PC-3 (cell line): ENCODE measurements around the gene KCNQ5. TPM values are rescaled to one million over a fixed set of nuclear protein-coding genes. Genes with fewer than 3 reads are reported as not detected.

Experiments used
- ATAC-seq: fragments of 200-7000 bp; cut with Tn5 transposase; 2 replicates; pipeline ENCODE4 v1.9.1; 2020; ENCODE audit warnings: mild to moderate bottlenecking, moderate library complexity
- BruUV-seq: library from RNA; stranded (reverse); fragments of 400-500 nt; replicated peaks from 2 replicates; lab custom pipeline; 2021; lab: Mats Ljungman, UMichigan
- CTCF ChIA-PET: fragments of 300-600 bp; sonication (Branson Sonifier 250); formaldehyde crosslinking; loops from one replicate; lab custom pipeline; 2022; ENCODE audit warnings: antibody characterized with exemption; lab: Charles Lee
- POLR2A ChIA-PET: fragments of 300-600 bp; sonication (Branson Sonifier 250); formaldehyde crosslinking; loops from one replicate; lab custom pipeline; 2022; ENCODE audit warnings: antibody characterized with exemption; ENCODE audit not compliant: unreplicated experiment; lab: Charles Lee
- DNase-seq: peaks from one replicate; pipeline ENCODE4 v3.0.0-alpha.2; 2015
- H2AFZ ChIP-seq: fragments of 300-600 bp; sonication (generic); 2 replicates; pipeline ENCODE4 v1.6.0; 2016; ENCODE audit warnings: antibody characterized with exemption, low read length
- H3F3A ChIP-seq: fragments of 300-600 bp; sonication (generic); one replicate; pipeline ENCODE4 v1.6.0; 2017; ENCODE audit warnings: antibody characterized with exemption, low read length, control low read depth, mild to moderate bottlenecking; ENCODE audit not compliant: unreplicated experiment
- H3K27ac ChIP-seq: fragments of 300-600 bp; sonication (generic); 2 replicates; pipeline ENCODE4 v1.5.1; 2016; ENCODE audit warnings: mild to moderate bottlenecking, low read length
- H3K27me3 ChIP-seq: fragments of 300-600 bp; sonication (generic); 2 replicates; pipeline ENCODE4 v1.6.1; 2016; ENCODE audit warnings: low read length, mixed read lengths
- H3K36me3 ChIP-seq: fragments of 300-600 bp; sonication (generic); 2 replicates; pipeline ENCODE4 v1.6.1; 2016; ENCODE audit warnings: low read depth, mixed run types, low read length, mixed read lengths
- H3K4me1 ChIP-seq: fragments of 300-600 bp; sonication (generic); 2 replicates; pipeline ENCODE4 v1.5.1; 2016; ENCODE audit warnings: low read length; ENCODE audit not compliant: insufficient read depth
- H3K4me2 ChIP-seq: fragments of 300-600 bp; sonication (generic); 2 replicates; pipeline ENCODE4 v1.6.0; 2016; ENCODE audit warnings: low read length
- H3K4me3 ChIP-seq: fragments of 300-600 bp; sonication (generic); 2 replicates; pipeline ENCODE4 v1.5.1; 2016; ENCODE audit warnings: mild to moderate bottlenecking, low read length, mixed read lengths
- H3K79me2 ChIP-seq: fragments of 300-600 bp; sonication (generic); 2 replicates; pipeline ENCODE4 v1.6.1; 2017; ENCODE audit warnings: low read length, mixed read lengths
- H3K9ac ChIP-seq: fragments of 300-600 bp; sonication (generic); 2 replicates; pipeline ENCODE4 v1.6.0; 2016; ENCODE audit warnings: mild to moderate bottlenecking, low read length
- H3K9me2 ChIP-seq: fragments of 300-600 bp; sonication (generic); replicated peaks from 2 replicates; pipeline ENCODE4 v1.6.1; 2016; ENCODE audit warnings: mixed run types, low read length, mixed read lengths
- H3K9me3 ChIP-seq: fragments of 300-600 bp; sonication (generic); 2 replicates; pipeline ENCODE4 v1.6.1; 2016; ENCODE audit warnings: low read length, mixed read lengths
- H4K20me1 ChIP-seq: fragments of 300-600 bp; sonication (generic); 2 replicates; pipeline ENCODE4 v1.6.1; 2016; ENCODE audit warnings: low read length, mixed read lengths
- EZH2 ChIP-seq: fragments of 300-600 bp; sonication (generic); IDR thresholded peaks from one replicate; pipeline ENCODE4 v1.6.1; 2017; ENCODE audit warnings: antibody characterized with exemption, mild to moderate bottlenecking, low read length; ENCODE audit not compliant: unreplicated experiment
- EZH2phosphoT487 ChIP-seq: fragments of 300-600 bp; sonication (generic); IDR thresholded peaks from 2 replicates; pipeline ENCODE4 v1.6.1; 2018; ENCODE audit warnings: mild to moderate bottlenecking, antibody characterized with exemption, low read length, borderline replicate concordance
- intact Hi-C: fragments of 100-400 bp; cut with micrococcal nuclease; formaldehyde crosslinking; loops from 2 replicates; pipeline ENCODE4 v1.9.0; 2023
- total RNA-seq: library from RNA; depleted of rRNA; stranded (reverse); fragments of >200 nt; gene quantifications from 2 replicates; pipeline ENCODE4 v1.2.3, GENCODE V29; 2014
- TF ChIP-seq, protein P1 (sequence below): fragments of 300-600 bp; sonication (generic); conservative IDR thresholded peaks from 2 replicates; pipeline ENCODE4 v1.5.1; 2017; ENCODE audit warnings: antibody characterized with exemption, low read depth, mild to moderate bottlenecking, low read length

Gene KCNQ5
- total RNA-seq, 1 experiment from 2014 or later = not detected

DNA sequence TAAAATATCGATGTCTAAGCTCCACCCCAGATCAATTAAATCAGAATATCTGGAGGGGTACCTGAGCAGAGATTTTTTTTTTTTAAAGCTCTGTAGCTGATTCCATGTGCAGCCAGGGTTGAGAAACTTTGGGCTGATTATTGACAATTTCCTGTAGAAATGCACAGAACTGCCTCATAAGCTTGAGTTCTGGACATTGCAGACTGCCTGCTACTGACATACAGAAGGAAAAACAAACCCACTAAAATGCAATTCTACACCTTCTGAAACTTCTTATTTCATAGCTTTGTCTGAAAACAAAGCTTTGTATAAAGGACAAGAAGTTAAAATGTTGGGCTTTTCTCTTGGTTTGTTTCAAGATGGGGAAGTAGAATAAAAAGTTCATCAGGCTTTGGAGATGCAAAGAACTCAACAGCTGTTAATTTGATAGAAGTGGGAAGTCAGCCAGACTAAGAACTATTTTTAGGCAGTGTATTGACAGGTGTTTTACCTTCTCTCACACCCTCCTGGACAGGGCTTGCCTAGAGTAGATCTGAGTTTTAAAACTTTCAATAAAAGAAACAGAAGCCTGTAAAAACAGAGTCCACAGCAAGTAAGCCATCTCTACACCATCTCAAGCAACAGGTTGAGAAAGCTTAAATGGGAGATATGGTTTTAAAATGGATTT lies 147.7 kb downstream of the KCNQ5 start:
- H3K4me3 ChIP-seq = no peak overlapping the region
- H3K9me2 ChIP-seq = no peaks in the 10 kb centered on the region
- intact Hi-C loops = no loop called here
- H3K27me3 ChIP-seq = no peaks in the 10 kb centered on the region
- H3F3A ChIP-seq = no peaks in the 10 kb centered on the region
- no peak overlapping the region for H3K4me2 ChIP-seq
- H3K36me3 ChIP-seq = no peaks in the 10 kb centered on the region
- H3K79me2 ChIP-seq = no peaks in the 10 kb centered on the region
- no TSS peak for BruUV-seq
- CTCF ChIA-PET = no interaction called here
- H2AFZ ChIP-seq = no peak overlapping the region
- POLR2A ChIA-PET = no interaction called here
- DNase-seq (no peak), ATAC-seq (no peak)
- no peak overlapping the region for H3K9ac ChIP-seq
- no peak overlapping the region for H3K27ac ChIP-seq
- H3K9me3 ChIP-seq = no peaks in the 10 kb centered on the region
- TF ChIP-seq, protein P1, sequence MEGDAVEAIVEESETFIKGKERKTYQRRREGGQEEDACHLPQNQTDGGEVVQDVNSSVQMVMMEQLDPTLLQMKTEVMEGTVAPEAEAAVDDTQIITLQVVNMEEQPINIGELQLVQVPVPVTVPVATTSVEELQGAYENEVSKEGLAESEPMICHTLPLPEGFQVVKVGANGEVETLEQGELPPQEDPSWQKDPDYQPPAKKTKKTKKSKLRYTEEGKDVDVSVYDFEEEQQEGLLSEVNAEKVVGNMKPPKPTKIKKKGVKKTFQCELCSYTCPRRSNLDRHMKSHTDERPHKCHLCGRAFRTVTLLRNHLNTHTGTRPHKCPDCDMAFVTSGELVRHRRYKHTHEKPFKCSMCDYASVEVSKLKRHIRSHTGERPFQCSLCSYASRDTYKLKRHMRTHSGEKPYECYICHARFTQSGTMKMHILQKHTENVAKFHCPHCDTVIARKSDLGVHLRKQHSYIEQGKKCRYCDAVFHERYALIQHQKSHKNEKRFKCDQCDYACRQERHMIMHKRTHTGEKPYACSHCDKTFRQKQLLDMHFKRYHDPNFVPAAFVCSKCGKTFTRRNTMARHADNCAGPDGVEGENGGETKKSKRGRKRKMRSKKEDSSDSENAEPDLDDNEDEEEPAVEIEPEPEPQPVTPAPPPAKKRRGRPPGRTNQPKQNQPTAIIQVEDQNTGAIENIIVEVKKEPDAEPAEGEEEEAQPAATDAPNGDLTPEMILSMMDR = no peak
- TF ChIP-seq EZH2phosphoT487 (no peak), EZH2 (no peak)
- H3K4me1 ChIP-seq = no peaks in the 10 kb centered on the region
- H4K20me1 ChIP-seq = no peaks in the 10 kb centered on the region

DNA sequence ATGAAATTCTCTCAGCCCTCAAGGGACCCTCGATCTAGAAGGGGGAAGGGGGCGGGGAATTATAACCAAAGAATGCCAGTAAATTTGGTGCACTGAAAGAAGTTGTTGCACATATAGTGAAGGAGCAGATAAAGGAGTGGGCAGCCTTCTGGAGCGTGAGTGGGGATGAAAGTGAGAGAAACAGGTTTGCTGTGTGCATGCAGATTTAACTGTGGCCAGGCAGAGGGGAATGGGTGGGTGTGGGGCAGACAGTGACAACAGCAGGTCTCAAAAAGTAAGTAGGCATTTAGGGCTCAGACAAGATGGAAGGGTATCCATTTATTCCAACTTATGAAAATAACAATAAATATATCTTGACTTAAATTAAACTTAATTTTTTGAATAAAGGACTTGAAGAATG lies 149.1 kb downstream of the KCNQ5 start:
- Histone ChIP-seq H3F3A (no peaks in the 10 kb centered on the region), H3K9me2 (no peaks in the 10 kb centered on the region), H3K27ac (no peak overlapping the region), H3K27me3 (no peaks in the 10 kb centered on the region), H3K9ac (no peak overlapping the region), H3K4me3 (no peak overlapping the region), H2AFZ (no peak overlapping the region), H3K4me1 (no peaks in the 10 kb centered on the region), H3K36me3 (no peaks in the 10 kb centered on the region), H3K79me2 (no peaks in the 10 kb centered on the region), H3K9me3 (no peaks in the 10 kb centered on the region), H4K20me1 (no peaks in the 10 kb centered on the region), H3K4me2 (no peak overlapping the region)
- DNase-seq (no peak), ATAC-seq (no peak)
- POLR2A ChIA-PET = no interaction called here
- TF ChIP-seq, protein P1 = no peak
- TF ChIP-seq EZH2phosphoT487 (no peak), EZH2 (no peak)
- no TSS peak for BruUV-seq
- intact Hi-C loops = no loop called here
- CTCF ChIA-PET = no interaction called here

DNA sequence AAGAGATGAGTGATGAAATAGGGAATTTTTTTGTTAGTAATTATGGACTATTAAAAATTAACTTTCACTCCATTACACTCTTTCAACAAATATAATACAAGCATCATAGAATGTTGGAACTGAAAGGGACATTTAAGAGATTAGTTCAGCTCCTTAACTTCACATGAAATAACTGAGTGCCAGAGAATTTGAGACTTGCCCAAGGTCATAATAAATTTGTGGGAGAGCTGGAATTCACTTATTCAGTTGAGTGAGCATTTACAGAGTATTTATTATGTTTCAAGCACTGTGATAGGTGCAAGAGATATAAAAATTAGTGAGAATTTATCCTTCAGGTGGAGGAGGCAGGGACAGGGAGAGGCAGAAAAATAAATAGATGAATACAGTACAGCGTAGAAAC lies 154.6 kb downstream of the KCNQ5 start:
- DNase-seq = no peak
- Histone ChIP-seq H3K79me2 (no peaks in the 10 kb centered on the region), H2AFZ (no peak overlapping the region), H3K9me2 (no peaks in the 10 kb centered on the region), H3K27ac (no peak overlapping the region), H3K36me3 (no peaks in the 10 kb centered on the region), H3K4me1 (no peaks in the 10 kb centered on the region), H4K20me1 (no peaks in the 10 kb centered on the region), H3K4me3 (no peak overlapping the region), H3K27me3 (no peaks in the 10 kb centered on the region), H3F3A (no peaks in the 10 kb centered on the region), H3K9me3 (no peaks in the 10 kb centered on the region), H3K9ac (no peak overlapping the region), H3K4me2 (no peak overlapping the region)
- ATAC-seq = no peak
- ChIA-PET CTCF (no interaction called here), POLR2A (no interaction called here)
- intact Hi-C loops = no loop called here
- BruUV-seq = no TSS peak
- TF ChIP-seq EZH2phosphoT487 = no peak
- no peak for TF ChIP-seq EZH2
- TF ChIP-seq, protein P1 = no peak
